Upper lobe of left lung (tissue), 4 donors: Measurements from ENCODE around the gene TRIM9.

Source experiments
- POLR2AphosphoS5 ChIP-seq, 2 donors: sonication (generic); formaldehyde crosslinking; IDR thresholded peaks; one replicate each; pipeline ENCODE4 v1.5.1; 2017; ENCODE audit warnings: antibody characterized with exemption in 2 of 2
- TF ChIP-seq, protein P1 (sequence below), 6 experiments: fragments of 450-650 bp in 4 of 6; fragments of 200-600 bp in 2 of 6; sonication (generic) in 2 of 6; IDR thresholded peaks; one replicate each; pipeline ENCODE4 v1.5.1; 2016 to 2019; ENCODE audit warnings: antibody characterized with exemption in 6 of 6

DNA sequence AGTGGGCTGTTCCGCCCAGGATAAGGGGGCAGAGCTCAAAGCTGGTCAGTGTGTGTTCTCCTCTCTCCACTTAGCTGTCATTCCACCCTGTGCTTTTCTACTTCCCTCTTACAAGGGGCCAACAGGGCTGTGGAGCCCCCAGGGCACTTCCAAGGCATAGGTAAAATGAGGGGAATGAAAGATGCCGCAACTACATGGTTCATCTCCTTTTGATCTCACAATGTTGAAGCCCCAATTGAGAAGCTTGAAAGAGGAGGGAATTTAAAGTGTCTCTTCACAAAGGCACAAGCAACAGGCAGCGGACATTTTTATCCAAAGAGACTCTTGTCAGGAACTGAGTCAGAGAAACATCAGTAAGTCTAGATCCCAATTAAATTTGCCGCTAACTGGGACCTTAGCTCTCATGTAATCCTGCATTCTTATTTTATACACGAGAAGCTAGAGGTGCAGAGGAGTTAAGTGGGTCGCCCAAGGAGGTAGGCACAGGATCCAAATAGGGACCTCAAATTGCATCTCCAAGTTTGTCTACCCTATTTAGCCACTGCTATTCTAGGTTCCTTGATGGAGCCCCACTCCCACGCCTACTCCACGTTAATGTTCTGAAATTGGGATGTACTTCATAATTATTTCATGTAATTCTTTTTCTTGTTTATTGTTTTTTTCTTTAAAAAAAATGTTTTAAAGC is 20.1 kb downstream of the TRIM9 start:
- TF ChIP-seq, protein P1, sequence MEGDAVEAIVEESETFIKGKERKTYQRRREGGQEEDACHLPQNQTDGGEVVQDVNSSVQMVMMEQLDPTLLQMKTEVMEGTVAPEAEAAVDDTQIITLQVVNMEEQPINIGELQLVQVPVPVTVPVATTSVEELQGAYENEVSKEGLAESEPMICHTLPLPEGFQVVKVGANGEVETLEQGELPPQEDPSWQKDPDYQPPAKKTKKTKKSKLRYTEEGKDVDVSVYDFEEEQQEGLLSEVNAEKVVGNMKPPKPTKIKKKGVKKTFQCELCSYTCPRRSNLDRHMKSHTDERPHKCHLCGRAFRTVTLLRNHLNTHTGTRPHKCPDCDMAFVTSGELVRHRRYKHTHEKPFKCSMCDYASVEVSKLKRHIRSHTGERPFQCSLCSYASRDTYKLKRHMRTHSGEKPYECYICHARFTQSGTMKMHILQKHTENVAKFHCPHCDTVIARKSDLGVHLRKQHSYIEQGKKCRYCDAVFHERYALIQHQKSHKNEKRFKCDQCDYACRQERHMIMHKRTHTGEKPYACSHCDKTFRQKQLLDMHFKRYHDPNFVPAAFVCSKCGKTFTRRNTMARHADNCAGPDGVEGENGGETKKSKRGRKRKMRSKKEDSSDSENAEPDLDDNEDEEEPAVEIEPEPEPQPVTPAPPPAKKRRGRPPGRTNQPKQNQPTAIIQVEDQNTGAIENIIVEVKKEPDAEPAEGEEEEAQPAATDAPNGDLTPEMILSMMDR (IDR thresholded peaks at IDR 0.05) = no peak
- TF ChIP-seq POLR2AphosphoS5 (IDR thresholded peaks at IDR 0.05) = no peak
